Keratinocyte (primary cell): ENCODE data around the gene PDE6G. TPM values are rescaled to one million over a fixed set of nuclear protein-coding genes. Genes with fewer than 3 reads are reported as not detected.

ENCODE experiments used
- DNase-seq: peaks from one replicate; pipeline ENCODE4 v3.0.0-alpha.2; 2011; ENCODE audit warnings: low read depth, missing footprints, low spot score
- FAIRE-seq: peaks from 2 replicates; lab custom pipeline; 2011; peaks lifted over from hg19 to GRCh38; lab: Jason Lieb, UNC
- H2AFZ ChIP-seq: 2 replicates; pipeline ENCODE4 v1.6.0; 2012; ENCODE audit warnings: low read length, control low read depth, inconsistent platforms; ENCODE audit not compliant: control insufficient read depth
- H3K27ac ChIP-seq: 2 replicates; pipeline ENCODE4 v1.5.1; 2011; ENCODE audit warnings: low read length; ENCODE audit not compliant: control insufficient read depth, insufficient read depth
- H3K27me3 ChIP-seq: 3 replicates; pipeline ENCODE4 v1.6.0; 2011; ENCODE audit warnings: low read length; ENCODE audit not compliant: control insufficient read depth, insufficient read depth; ENCODE audit errors: extremely low read depth
- H3K36me3 ChIP-seq, 2 experiments: 2 replicates in 1 of 2; 3 replicates in 1 of 2; pipeline ENCODE4 v1.5.1; 2011; ENCODE audit warnings: low read length in 2 of 2, mild to moderate bottlenecking in 1 of 2; ENCODE audit not compliant: control insufficient read depth in 2 of 2, insufficient read depth in 2 of 2; ENCODE audit errors: extremely low read depth in 1 of 2
- H3K4me1 ChIP-seq: 3 replicates; pipeline ENCODE4 v1.5.1; 2011; ENCODE audit warnings: low read length; ENCODE audit not compliant: control insufficient read depth, insufficient read depth; ENCODE audit errors: extremely low read depth
- H3K4me2 ChIP-seq: 3 replicates; pipeline ENCODE4 v1.6.0; 2011; ENCODE audit warnings: low read depth, low read length; ENCODE audit not compliant: control insufficient read depth, insufficient read depth; ENCODE audit errors: extremely low read depth
- H3K4me3 ChIP-seq, 3 experiments: fragments of 200-600 bp in 1 of 3; sonication (generic) in 1 of 3; 2 replicates in 2 of 3; 3 replicates in 1 of 3; pipeline ENCODE4 v1.5.1; 2011 to 2016; ENCODE audit warnings: low read length in 3 of 3, mild to moderate bottlenecking in 3 of 3, control low read depth in 2 of 3, inconsistent platforms in 1 of 3, low read depth in 1 of 3, mixed read lengths in 1 of 3, mixed run types in 1 of 3, moderate library complexity in 1 of 3; ENCODE audit not compliant: control insufficient read depth in 2 of 3, insufficient read depth in 2 of 3; ENCODE audit errors: extremely low read depth in 1 of 3
- H3K79me2 ChIP-seq: 2 replicates; pipeline ENCODE4 v1.6.0; 2012; ENCODE audit warnings: low read length; ENCODE audit not compliant: control insufficient read depth, insufficient read depth
- H3K9ac ChIP-seq: 3 replicates; pipeline ENCODE4 v1.6.0; 2011; ENCODE audit warnings: low read length; ENCODE audit not compliant: control insufficient read depth, insufficient read depth; ENCODE audit errors: extremely low read depth
- H3K9me1 ChIP-seq: 3 replicates; pipeline ENCODE4 v1.6.0; 2011; ENCODE audit warnings: low read length; ENCODE audit not compliant: control insufficient read depth, insufficient read depth; ENCODE audit errors: extremely low read depth
- H3K9me3 ChIP-seq: 2 replicates; pipeline ENCODE4 v1.5.1; 2012; ENCODE audit warnings: low read depth, low read length; ENCODE audit not compliant: control insufficient read depth
- H4K20me1 ChIP-seq: 3 replicates; pipeline ENCODE4 v1.6.0; 2011; ENCODE audit warnings: low read length; ENCODE audit not compliant: control insufficient read depth, insufficient read depth; ENCODE audit errors: extremely low read depth
- CTCF ChIP-seq, 3 experiments: IDR thresholded peaks in 1 of 3; conservative IDR thresholded peaks in 1 of 3; optimal IDR thresholded peaks in 1 of 3; 2 replicates in 2 of 3; 3 replicates in 1 of 3; pipeline versions ENCODE3 to v1.5.1; 2011; ENCODE audit warnings: low read length in 3 of 3, mild to moderate bottlenecking in 3 of 3, moderate library complexity in 2 of 3, control low read depth in 1 of 3, inconsistent platforms in 1 of 3; ENCODE audit not compliant: insufficient read depth in 2 of 3; ENCODE audit errors: extremely low read depth in 1 of 3
- EZH2 ChIP-seq: IDR thresholded peaks from one replicate; pipeline ENCODE4 v1.6.1; 2012; ENCODE audit warnings: inconsistent platforms, mild to moderate bottlenecking, low read length, moderate library complexity
- dilution Hi-C: fragments of 300-500 bp; cut with MboI; formaldehyde crosslinking; loops from one replicate; pipeline ENCODE4 v1.7.0; 2020; ENCODE audit warnings: low sequenced_read_pairs; ENCODE audit not compliant: extremely low pct_ligation_motif_present
- polyA plus RNA-seq, 5 experiments: library from polyadenylated mRNA; depleted of rRNA in 3 of 5; stranded (reverse) in 3 of 5; stranded (forward) in 1 of 5; unstranded in 1 of 5; fragments of >200 nt; gene quantifications; 1 replicate in 1 of 5; 2 replicates in 3 of 5; 3 replicates in 1 of 5; pipeline versions ENCODE4 v1.2.1 to v1.2.3, GENCODE V29; 2011 to 2012; ENCODE audit warnings: missing spikeins in 2 of 5, low read depth in 1 of 5, low replicate concordance in 1 of 5

Gene PDE6G
- polyA plus RNA-seq, 1 donor (not counting 4 experiments of a cell fraction or from before 2014, with no cell fraction given): not detected

GRCh38 chr17:81682565-81683207 is 26.3 kb upstream of the PDE6G start:
- H3K9me1 ChIP-seq: no peaks in the 10 kb centered on the region
- dilution Hi-C loops: no loop called here
- no peaks in the 10 kb centered on the region for H3K27me3 ChIP-seq
- H4K20me1 ChIP-seq: peaks cover 13% of the 10 kb centered on the region
- no peak for FAIRE-seq
- H3K9me3 ChIP-seq: no peaks in the 10 kb centered on the region
- TF ChIP-seq CTCF (optimal IDR thresholded peaks at IDR 0.05 in 1 of 3, IDR thresholded peaks at IDR 0.05 in 1 of 3, conservative IDR thresholded peaks at IDR 0.05 in 1 of 3; ENCODE audit: extremely low read depth in 1 of 3, insufficient read depth in 2 of 3, low read length in 3 of 3): no peak
- no peak for TF ChIP-seq EZH2
- H3K79me2 ChIP-seq: peaks cover 53% of the 10 kb centered on the region
- peaks cover 24 to 27% of the 10 kb centered on the region in 2 experiments for H3K36me3 ChIP-seq
- H3K4me2 ChIP-seq: peak overlapping the region; percentile 97
- no peak for DNase-seq
- H3K4me3 ChIP-seq: peak overlapping the region; percentile 85 to 99 (median 89)
- peak overlapping the region; percentile 74 for H2AFZ ChIP-seq
- peaks cover 23% of the 10 kb centered on the region for H3K4me1 ChIP-seq
- peak overlapping the region; percentile 83 for H3K9ac ChIP-seq
- H3K27ac ChIP-seq: peak overlapping the region; percentile 71

- dilution Hi-C loops: no loop called here
- no peak for TF ChIP-seq CTCF (optimal IDR thresholded peaks at IDR 0.05 in 1 of 3, IDR thresholded peaks at IDR 0.05 in 1 of 3, conservative IDR thresholded peaks at IDR 0.05 in 1 of 3; ENCODE audit: extremely low read depth in 1 of 3, insufficient read depth in 2 of 3, low read length in 3 of 3)
- TF ChIP-seq EZH2: no peak
- Histone ChIP-seq H3K79me2 (peaks cover 42% of the 10 kb centered on the region), H3K4me2 (no peak overlapping the region), H3K9me1 (no peaks in the 10 kb centered on the region), H3K9me3 (no peaks in the 10 kb centered on the region), H3K4me3 (no peak overlapping the region), H4K20me1 (peaks cover 13% of the 10 kb centered on the region), H3K27me3 (no peaks in the 10 kb centered on the region), H2AFZ (no peak overlapping the region), H3K36me3 (peaks cover 18 to 19% of the 10 kb centered on the region in 2 experiments), H3K27ac (no peak overlapping the region), H3K9ac (no peak overlapping the region), H3K4me1 (peaks cover 23% of the 10 kb centered on the region)
- FAIRE-seq (no peak), DNase-seq (no peak)
Measured at GRCh38 chr17:81681672-81682071, 25.3 kb upstream of the PDE6G start.
